ENCODE results near the gene SUPT16H. TPM values are rescaled to one million over a fixed set of nuclear protein-coding genes. Genes with fewer than 3 reads are reported as not detected.

The SUPT16H gene
- 74.0 TPM for total RNA-seq

GRCh38 chr14:21383848-21384493 is at the start of gene SUPT16H:
Gene SUPT16H (minus strand): TSS chr14:21384019. CDS start chr14:21383927, 92 bp downstream.

Small RNA genes within 50 kb of the gene (small RNA-seq; reads per million reads assigned to genes)
- gene RN7SL650P (ENCODE audit: low replicate concordance) (not detected), gene SNORD8 (ENCODE audit: low replicate concordance) (3,786 reads per million, percentile 100 among the genes with 10 or more reads in this experiment), gene SNORD9 (ENCODE audit: low replicate concordance) (55.3 reads per million, percentile 97 among the genes with 10 or more reads in this experiment)

Other genes starting within 250 kb of the SUPT16H start
- not detected for gene OR5AU1, start 228.0 kb downstream of the SUPT16H start, total RNA-seq
- 1,235 TPM for gene HNRNPC, start 114.6 kb downstream of the SUPT16H start, total RNA-seq
- 1.1 TPM for gene RPGRIP1, start 103.9 kb downstream of the SUPT16H start, total RNA-seq
- 76.8 TPM for gene CHD8, start 72.1 kb upstream of the SUPT16H start, total RNA-seq
- 34.3 TPM for gene RAB2B, start 92.9 kb upstream of the SUPT16H start, total RNA-seq
- gene TOX4, start 93.2 kb upstream of the SUPT16H start, total RNA-seq, result 33.9 TPM
- 86.8 TPM for gene METTL3, start 127.3 kb upstream of the SUPT16H start, total RNA-seq
- gene SALL2, start 142.3 kb upstream of the SUPT16H start, total RNA-seq, result 19.8 TPM
- gene OR10G3, start 196.1 kb upstream of the SUPT16H start, total RNA-seq, result not detected